ENCODE results near the gene OXSM.

Gene OXSM

GRCh38 chr3:25789209-25789595, 688 bp upstream of the OXSM start:
- H3K9me2 ChIP-seq (replicated peaks; ENCODE audit: insufficient read depth, low read length), result no peaks in the 10 kb centered on the region
- peak overlapping the region; percentile 72 for H3K4me2 ChIP-seq (ENCODE audit: low read depth, low read length)
- DNase-seq, result no peak
- H3K27me3 ChIP-seq (replicated peaks; ENCODE audit: insufficient read depth, low read length), result no peaks in the 10 kb centered on the region
- peak overlapping the region; percentile 83 for H3K4me3 ChIP-seq (ENCODE audit: low read length)
- TF ChIP-seq EZH2phosphoT487 (IDR thresholded peaks at IDR 0.05; ENCODE audit: low read length), result no peak
- TF ChIP-seq, protein P1, sequence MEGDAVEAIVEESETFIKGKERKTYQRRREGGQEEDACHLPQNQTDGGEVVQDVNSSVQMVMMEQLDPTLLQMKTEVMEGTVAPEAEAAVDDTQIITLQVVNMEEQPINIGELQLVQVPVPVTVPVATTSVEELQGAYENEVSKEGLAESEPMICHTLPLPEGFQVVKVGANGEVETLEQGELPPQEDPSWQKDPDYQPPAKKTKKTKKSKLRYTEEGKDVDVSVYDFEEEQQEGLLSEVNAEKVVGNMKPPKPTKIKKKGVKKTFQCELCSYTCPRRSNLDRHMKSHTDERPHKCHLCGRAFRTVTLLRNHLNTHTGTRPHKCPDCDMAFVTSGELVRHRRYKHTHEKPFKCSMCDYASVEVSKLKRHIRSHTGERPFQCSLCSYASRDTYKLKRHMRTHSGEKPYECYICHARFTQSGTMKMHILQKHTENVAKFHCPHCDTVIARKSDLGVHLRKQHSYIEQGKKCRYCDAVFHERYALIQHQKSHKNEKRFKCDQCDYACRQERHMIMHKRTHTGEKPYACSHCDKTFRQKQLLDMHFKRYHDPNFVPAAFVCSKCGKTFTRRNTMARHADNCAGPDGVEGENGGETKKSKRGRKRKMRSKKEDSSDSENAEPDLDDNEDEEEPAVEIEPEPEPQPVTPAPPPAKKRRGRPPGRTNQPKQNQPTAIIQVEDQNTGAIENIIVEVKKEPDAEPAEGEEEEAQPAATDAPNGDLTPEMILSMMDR (IDR thresholded peaks at IDR 0.05; ENCODE audit: low read length), result no peak
- no peak for TF ChIP-seq EZH2 (optimal IDR thresholded peaks at IDR 0.05; ENCODE audit: low read depth, low read length)
- H3K9ac ChIP-seq (ENCODE audit: low read length), result peak overlapping the region; percentile 73
- H3F3A ChIP-seq (ENCODE audit: insufficient read depth, low read length), result 0 out of 2 replicates have a peak, but pooled peaks cover 3% of the 10 kb centered on the region
- peaks cover 28% of the 10 kb centered on the region for H3K79me2 ChIP-seq (ENCODE audit: low read length)
- H3K27ac ChIP-seq (ENCODE audit: low read length), result peak overlapping the region; percentile 63
- H3K9me3 ChIP-seq (replicated peaks; ENCODE audit: insufficient read depth, low read length), result no peaks in the 10 kb centered on the region
- no peaks in the 10 kb centered on the region for H4K20me1 ChIP-seq (ENCODE audit: insufficient read depth, low read length)
- H3K4me1 ChIP-seq (ENCODE audit: low read length), result peaks cover 30% of the 10 kb centered on the region
- no peaks in the 10 kb centered on the region for H3K36me3 ChIP-seq (replicated peaks; ENCODE audit: insufficient read depth, low read length)
- peak overlapping the region; percentile 68 for H2AFZ ChIP-seq (ENCODE audit: low read length)

GRCh38 chr3:25801786-25802185, 11.9 kb downstream of the OXSM start:
- no peak overlapping the region for H3K4me3 ChIP-seq (ENCODE audit: low read length)
- H3K4me1 ChIP-seq (ENCODE audit: low read length), result no peaks in the 10 kb centered on the region
- TF ChIP-seq EZH2 (optimal IDR thresholded peaks at IDR 0.05; ENCODE audit: low read depth, low read length), result no peak
- TF ChIP-seq EZH2phosphoT487 (IDR thresholded peaks at IDR 0.05; ENCODE audit: low read length), result no peak
- TF ChIP-seq, protein P1 (IDR thresholded peaks at IDR 0.05; ENCODE audit: low read length), result no peak
- H3K9me3 ChIP-seq (replicated peaks; ENCODE audit: insufficient read depth, low read length), result no peaks in the 10 kb centered on the region
- no peaks in the 10 kb centered on the region for H3K9me2 ChIP-seq (replicated peaks; ENCODE audit: insufficient read depth, low read length)
- no peak overlapping the region for H3K4me2 ChIP-seq (ENCODE audit: low read depth, low read length)
- no peaks in the 10 kb centered on the region for H3K27me3 ChIP-seq (replicated peaks; ENCODE audit: insufficient read depth, low read length)
- H4K20me1 ChIP-seq (ENCODE audit: insufficient read depth, low read length), result no peaks in the 10 kb centered on the region
- no peak overlapping the region for H2AFZ ChIP-seq (ENCODE audit: low read length)
- no peak overlapping the region for H3K27ac ChIP-seq (ENCODE audit: low read length)
- H3F3A ChIP-seq (ENCODE audit: insufficient read depth, low read length), result no peaks in the 10 kb centered on the region
- H3K36me3 ChIP-seq (replicated peaks; ENCODE audit: insufficient read depth, low read length), result no peaks in the 10 kb centered on the region
- H3K79me2 ChIP-seq (ENCODE audit: low read length), result no peaks in the 10 kb centered on the region
- H3K9ac ChIP-seq (ENCODE audit: low read length), result no peak overlapping the region
- DNase-seq, result no peak

- no peaks in the 10 kb centered on the region for H3K9me3 ChIP-seq (replicated peaks; ENCODE audit: insufficient read depth, low read length)
- no peak overlapping the region for H2AFZ ChIP-seq (ENCODE audit: low read length)
- no peaks in the 10 kb centered on the region for H3K4me1 ChIP-seq (ENCODE audit: low read length)
- H3K27me3 ChIP-seq (replicated peaks; ENCODE audit: insufficient read depth, low read length), result no peaks in the 10 kb centered on the region
- TF ChIP-seq EZH2 (optimal IDR thresholded peaks at IDR 0.05; ENCODE audit: low read depth, low read length) (no peak), EZH2phosphoT487 (IDR thresholded peaks at IDR 0.05; ENCODE audit: low read length) (no peak)
- TF ChIP-seq, protein P1 (IDR thresholded peaks at IDR 0.05; ENCODE audit: low read length), result no peak
- H4K20me1 ChIP-seq (ENCODE audit: insufficient read depth, low read length), result no peaks in the 10 kb centered on the region
- no peak overlapping the region for H3K27ac ChIP-seq (ENCODE audit: low read length)
- no peaks in the 10 kb centered on the region for H3K79me2 ChIP-seq (ENCODE audit: low read length)
- no peak overlapping the region for H3K9ac ChIP-seq (ENCODE audit: low read length)
- no peaks in the 10 kb centered on the region for H3F3A ChIP-seq (ENCODE audit: insufficient read depth, low read length)
- no peaks in the 10 kb centered on the region for H3K9me2 ChIP-seq (replicated peaks; ENCODE audit: insufficient read depth, low read length)
- DNase-seq, result no peak
- H3K4me2 ChIP-seq (ENCODE audit: low read depth, low read length), result no peak overlapping the region
- no peak overlapping the region for H3K4me3 ChIP-seq (ENCODE audit: low read length)
- H3K36me3 ChIP-seq (replicated peaks; ENCODE audit: insufficient read depth, low read length), result no peaks in the 10 kb centered on the region
Observed at GRCh38 chr3:25803833-25804232, 13.9 kb downstream of the OXSM start.
